ENCODE data around the gene SYNGR2. TPM values are rescaled to one million over a fixed set of nuclear protein-coding genes. Genes with fewer than 3 reads are reported as not detected.

Gene SYNGR2
- total RNA-seq (2014; rRNA removed; shearing (Covaris generic)) = 34.6 and 37.6 TPM in 2 replicates

GRCh38 chr17:78168242-78168902 is at the start of gene SYNGR2:
Gene SYNGR2 (plus strand): TSS chr17:78168581. CDS start chr17:78168617, 36 bp downstream.
- DNase-seq (ENCODE audit: low read depth) = peak; percentile 70

GRCh38 chr17:78118801-78119241 is 49.6 kb upstream of the SYNGR2 start:
- DNase-seq (ENCODE audit: low read depth) = no peak

- no peak for DNase-seq (ENCODE audit: low read depth)
Measured at GRCh38 chr17:78120537-78120936, 47.8 kb upstream of the SYNGR2 start.

- no peak for DNase-seq (ENCODE audit: low read depth)
Measured at GRCh38 chr17:78120971-78121800, 47.2 kb upstream of the SYNGR2 start.

GRCh38 chr17:78121801-78122215 is 46.6 kb upstream of the SYNGR2 start:
- DNase-seq (ENCODE audit: low read depth) = no peak

- no peak for DNase-seq (ENCODE audit: low read depth)
Measured at GRCh38 chr17:78122216-78122930, 46.0 kb upstream of the SYNGR2 start.

- no peak for DNase-seq (ENCODE audit: low read depth)
Measured at GRCh38 chr17:78122931-78123249, 45.5 kb upstream of the SYNGR2 start.

GRCh38 chr17:78123258-78123929 is 45.0 kb upstream of the SYNGR2 start:
- no peak for DNase-seq (ENCODE audit: low read depth)

- no peak for DNase-seq (ENCODE audit: low read depth)
Measured at GRCh38 chr17:78124081-78124835, 44.1 kb upstream of the SYNGR2 start.

- DNase-seq (ENCODE audit: low read depth) = no peak
Measured at GRCh38 chr17:78124836-78125137, 43.6 kb upstream of the SYNGR2 start.

- no peak for DNase-seq (ENCODE audit: low read depth)
Measured at GRCh38 chr17:78125138-78125913, 43.1 kb upstream of the SYNGR2 start.

GRCh38 chr17:78125976-78126894 is 42.1 kb upstream of the SYNGR2 start:
- no peak for DNase-seq (ENCODE audit: low read depth)

GRCh38 chr17:78126895-78127238 is 41.5 kb upstream of the SYNGR2 start:
- no peak for DNase-seq (ENCODE audit: low read depth)

- DNase-seq (ENCODE audit: low read depth) = no peak
Measured at GRCh38 chr17:78127239-78127887, 41.0 kb upstream of the SYNGR2 start.

GRCh38 chr17:78127888-78128550 is 40.4 kb upstream of the SYNGR2 start:
- no peak for DNase-seq (ENCODE audit: low read depth)

GRCh38 chr17:78128551-78129350 is 39.6 kb upstream of the SYNGR2 start, which contains the start of gene TMC6:
Gene TMC6 (minus strand): TSS chr17:78128755. CDS start chr17:78126832, 1,923 bp downstream.
- peak; percentile 32 for DNase-seq (ENCODE audit: low read depth)

GRCh38 chr17:78129351-78130089 is 38.9 kb upstream of the SYNGR2 start:
- no peak for DNase-seq (ENCODE audit: low read depth)
